Measurements from ENCODE around the gene SEMA3C.

SEMA3C gene

DNA sequence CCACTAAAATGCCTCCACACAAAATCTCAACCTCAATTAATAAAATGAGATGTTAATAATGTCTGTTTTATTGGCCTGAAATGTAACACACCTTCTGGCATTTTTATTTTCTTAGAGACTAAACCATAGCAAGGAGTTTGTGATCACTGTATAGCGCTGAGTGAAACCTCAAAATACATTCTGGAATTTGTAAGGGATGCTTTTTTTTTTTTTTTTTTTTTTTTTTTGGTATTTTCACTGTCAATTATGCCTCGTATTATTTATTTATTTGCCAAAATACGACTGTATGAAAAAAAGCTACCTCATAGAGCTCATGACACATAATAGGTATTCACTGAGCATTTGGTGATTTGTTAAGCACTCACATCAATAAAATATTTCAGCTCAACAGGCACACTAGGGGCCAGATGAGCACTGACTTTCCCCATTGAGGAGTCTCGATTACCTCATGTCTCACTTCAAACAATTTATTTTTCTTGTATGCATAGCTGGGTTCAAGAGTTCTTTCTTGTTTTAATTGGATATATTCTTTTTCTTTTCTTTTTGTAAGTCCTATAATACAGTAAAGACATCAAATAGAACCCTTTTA, 36.5 kb downstream of the SEMA3C start:
- TF ChIP-seq CTCF (conservative IDR thresholded peaks at IDR 0.05), result no peak
- no peak overlapping the region for H3K27ac ChIP-seq

- H3K27ac ChIP-seq, result no peak overlapping the region
- TF ChIP-seq CTCF (conservative IDR thresholded peaks at IDR 0.05), result no peak
Observed at GRCh38 chr7:80881351-80881900, 37.4 kb downstream of the SEMA3C start.

DNA sequence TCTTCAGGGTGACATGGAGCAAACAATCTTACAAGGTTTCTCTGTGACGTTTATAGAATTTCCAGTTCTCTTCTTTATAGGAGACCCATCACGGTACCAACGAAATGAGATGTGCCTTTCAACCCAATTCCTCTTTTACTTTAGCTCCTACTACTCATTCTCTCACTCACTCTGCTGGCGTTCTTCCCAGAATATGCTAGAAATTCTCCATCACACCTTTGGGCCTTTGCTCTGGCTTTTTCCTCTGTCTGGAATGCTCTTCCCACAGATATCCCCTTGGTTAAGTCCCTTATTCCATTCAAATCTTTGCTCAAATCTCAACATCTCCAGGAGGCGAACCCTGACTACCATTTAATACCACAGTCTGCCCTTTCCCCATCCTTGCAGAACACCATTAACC, 39.0 kb downstream of the SEMA3C start:
- TF ChIP-seq CTCF (conservative IDR thresholded peaks at IDR 0.05), result no peak

GRCh38 chr7:80876894-80877414, 41.9 kb downstream of the SEMA3C start:
- no peak overlapping the region for H3K27ac ChIP-seq
- no peak for TF ChIP-seq CTCF (conservative IDR thresholded peaks at IDR 0.05)

More for the DNA sequence above, 39.0 kb downstream of the SEMA3C start:
- H3K27ac ChIP-seq, result no peak overlapping the region

DNA sequence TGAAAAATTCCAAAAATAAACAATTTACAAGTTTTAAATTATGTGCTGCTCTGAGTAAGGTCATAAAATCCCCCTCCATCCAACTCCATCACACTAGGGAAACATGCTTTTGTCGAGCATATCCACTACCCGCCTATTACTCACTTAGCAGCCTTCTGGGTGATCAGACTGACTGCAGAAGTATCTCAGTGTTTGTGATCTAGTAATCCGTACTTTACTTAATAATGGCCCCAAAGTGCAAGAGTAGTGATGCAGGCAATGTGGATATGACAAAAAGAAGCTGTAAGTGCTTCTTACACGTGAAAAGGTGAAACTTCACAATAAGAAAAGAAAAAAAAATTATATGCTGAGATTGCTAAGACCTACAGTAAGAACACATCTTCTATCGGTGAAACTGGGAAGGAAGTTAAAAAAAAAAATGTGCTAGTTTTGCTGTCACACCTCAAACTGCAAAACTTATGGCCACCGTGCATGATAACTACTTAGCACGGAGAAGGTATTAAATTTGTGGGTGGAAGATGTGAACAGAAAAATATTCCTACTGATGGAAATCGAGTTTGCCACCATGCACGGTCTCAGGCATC, 43.2 kb downstream of the SEMA3C start:
- H3K27ac ChIP-seq, result no peak overlapping the region
- TF ChIP-seq CTCF (conservative IDR thresholded peaks at IDR 0.05), result no peak

GRCh38 chr7:80873140-80873539, 45.7 kb downstream of the SEMA3C start:
- no peak for TF ChIP-seq CTCF (conservative IDR thresholded peaks at IDR 0.05)
- H3K27ac ChIP-seq, result no peak overlapping the region

- H3K27ac ChIP-seq, result no peak overlapping the region
- no peak for TF ChIP-seq CTCF (conservative IDR thresholded peaks at IDR 0.05)
Observed at GRCh38 chr7:80871228-80871627, 47.6 kb downstream of the SEMA3C start.

Data from VCaP (cell line).